HepG2 (cell line): Measurements from ENCODE around the gene QRICH2. TPM values are rescaled to one million over a fixed set of nuclear protein-coding genes. Genes with fewer than 3 reads are reported as not detected.
A peak's percentile ranks its signal among the peaks of the same experiment; 100 is the strongest.

Experiments used
- BRD4 ChIP-seq: sonication (generic); formaldehyde crosslinking; IDR thresholded peaks from 2 replicates; pipeline ENCODE4 v1.4.0; 2020; ENCODE audit warnings: missing genetic modification reagents
- CC2D1A ChIP-seq: sonication (generic); formaldehyde crosslinking; IDR thresholded peaks from 2 replicates; pipeline ENCODE4 v1.8.1; 2023; ENCODE audit warnings: mild to moderate bottlenecking, missing genetic modification reagents
- EEA1 ChIP-seq: sonication (generic); formaldehyde crosslinking; IDR thresholded peaks from 2 replicates; pipeline ENCODE4 v1.5.1; 2020; ENCODE audit warnings: mild to moderate bottlenecking, missing genetic modification reagents, borderline replicate concordance
- PHF8 ChIP-seq: sonication (generic); formaldehyde crosslinking; IDR thresholded peaks from 2 replicates; pipeline ENCODE4 v1.5.0; 2020; ENCODE audit warnings: missing genetic modification reagents
- ZBTB8A ChIP-seq: sonication (generic); formaldehyde crosslinking; IDR thresholded peaks from 2 replicates; pipeline ENCODE4 v1.4.0; 2020; ENCODE audit warnings: mild to moderate bottlenecking, low read depth, missing genetic modification reagents, borderline replicate concordance
- ZNF224 ChIP-seq: sonication (generic); formaldehyde crosslinking; IDR thresholded peaks from 2 replicates; pipeline ENCODE4 v1.5.0; 2020; ENCODE audit warnings: mild to moderate bottlenecking, missing genetic modification reagents
- ZNF543 ChIP-seq: sonication (generic); formaldehyde crosslinking; IDR thresholded peaks from 2 replicates; pipeline ENCODE4 v1.4.0; 2020; ENCODE audit warnings: mild to moderate bottlenecking, missing genetic modification reagents
- polyA plus RNA-seq, 8 experiments: library from polyadenylated mRNA; depleted of rRNA in 3 of 8; stranded (reverse) in 7 of 8; unstranded in 1 of 8; fragments of >200 nt; fragmentation: Illumina TruSeq in 4 of 8; extraction: Trizol in 4 of 8; gene quantifications; 2 replicates each; pipeline versions ENCODE4 v1.2.1 to v1.2.3, GENCODE V29; 2011 to 2016; ENCODE audit warnings: low read depth in 4 of 8, missing spikeins in 1 of 8, mixed read lengths in 1 of 8; ENCODE audit not compliant: insufficient read depth in 1 of 8
- total RNA-seq, 5 experiments: library from RNA; depleted of rRNA; stranded (reverse); fragments of >200 nt; fragmentation: Illumina TruSeq; extraction: Trizol; gene quantifications; 2 replicates each; pipeline ENCODE4 v1.2.3, GENCODE V29; 2016; ENCODE audit warnings: low read depth in 1 of 5
- TF ChIP-seq, protein P1 (sequence below): sonication (generic); formaldehyde crosslinking; IDR thresholded peaks from 2 replicates; pipeline ENCODE4 v1.5.1; 2020; ENCODE audit warnings: mild to moderate bottlenecking, missing genetic modification reagents, moderate library complexity
- TF ChIP-seq, protein P2 (sequence below): sonication (generic); formaldehyde crosslinking; IDR thresholded peaks from one replicate; pipeline ENCODE4 v1.5.1; 2020; ENCODE audit warnings: mild to moderate bottlenecking, missing genetic modification reagents; ENCODE audit errors: not compliant biosample characterization
- TF ChIP-seq, protein P3 (sequence below): sonication (generic); formaldehyde crosslinking; IDR thresholded peaks from 2 replicates; pipeline ENCODE4 v1.9.0; 2021; ENCODE audit warnings: mild to moderate bottlenecking, missing genetic modification reagents

QRICH2 gene
- total and polyA plus RNA-seq, 2 of the 13 experiments (the other 11 are each of a cell fraction or from before 2014, with no cell fraction given) = 3.7 to 5.7 TPM

DNA sequence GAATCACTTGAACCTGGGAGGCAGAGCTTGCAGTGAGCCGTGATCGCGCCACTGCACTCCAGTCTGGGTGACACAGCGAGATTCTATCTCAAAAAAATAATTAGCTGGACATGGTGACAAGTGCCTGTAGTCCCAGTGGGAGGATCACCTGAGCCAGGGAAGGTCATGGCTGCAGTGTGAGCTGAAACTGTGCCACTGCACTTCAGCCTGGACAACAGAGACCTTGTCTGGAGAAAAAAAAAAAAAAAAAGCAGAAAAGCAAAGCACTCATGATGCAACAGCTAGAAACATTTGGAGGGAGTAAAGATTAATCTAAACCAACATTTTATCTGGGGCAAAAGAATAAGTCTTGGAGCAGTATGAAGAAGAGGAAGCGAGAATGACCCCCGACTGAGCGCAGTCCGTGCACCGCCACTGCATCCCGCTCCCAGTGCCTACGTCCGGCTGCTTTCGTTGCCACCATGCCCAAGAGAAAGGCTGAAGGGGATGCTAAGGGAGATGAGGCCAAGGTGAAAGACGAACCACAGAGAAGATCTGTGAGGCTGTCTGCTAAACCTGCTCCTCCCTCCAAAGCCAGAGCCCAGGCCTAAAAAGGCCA, 37.4 kb upstream of the QRICH2 start (continued):
- TF ChIP-seq, protein P1, sequence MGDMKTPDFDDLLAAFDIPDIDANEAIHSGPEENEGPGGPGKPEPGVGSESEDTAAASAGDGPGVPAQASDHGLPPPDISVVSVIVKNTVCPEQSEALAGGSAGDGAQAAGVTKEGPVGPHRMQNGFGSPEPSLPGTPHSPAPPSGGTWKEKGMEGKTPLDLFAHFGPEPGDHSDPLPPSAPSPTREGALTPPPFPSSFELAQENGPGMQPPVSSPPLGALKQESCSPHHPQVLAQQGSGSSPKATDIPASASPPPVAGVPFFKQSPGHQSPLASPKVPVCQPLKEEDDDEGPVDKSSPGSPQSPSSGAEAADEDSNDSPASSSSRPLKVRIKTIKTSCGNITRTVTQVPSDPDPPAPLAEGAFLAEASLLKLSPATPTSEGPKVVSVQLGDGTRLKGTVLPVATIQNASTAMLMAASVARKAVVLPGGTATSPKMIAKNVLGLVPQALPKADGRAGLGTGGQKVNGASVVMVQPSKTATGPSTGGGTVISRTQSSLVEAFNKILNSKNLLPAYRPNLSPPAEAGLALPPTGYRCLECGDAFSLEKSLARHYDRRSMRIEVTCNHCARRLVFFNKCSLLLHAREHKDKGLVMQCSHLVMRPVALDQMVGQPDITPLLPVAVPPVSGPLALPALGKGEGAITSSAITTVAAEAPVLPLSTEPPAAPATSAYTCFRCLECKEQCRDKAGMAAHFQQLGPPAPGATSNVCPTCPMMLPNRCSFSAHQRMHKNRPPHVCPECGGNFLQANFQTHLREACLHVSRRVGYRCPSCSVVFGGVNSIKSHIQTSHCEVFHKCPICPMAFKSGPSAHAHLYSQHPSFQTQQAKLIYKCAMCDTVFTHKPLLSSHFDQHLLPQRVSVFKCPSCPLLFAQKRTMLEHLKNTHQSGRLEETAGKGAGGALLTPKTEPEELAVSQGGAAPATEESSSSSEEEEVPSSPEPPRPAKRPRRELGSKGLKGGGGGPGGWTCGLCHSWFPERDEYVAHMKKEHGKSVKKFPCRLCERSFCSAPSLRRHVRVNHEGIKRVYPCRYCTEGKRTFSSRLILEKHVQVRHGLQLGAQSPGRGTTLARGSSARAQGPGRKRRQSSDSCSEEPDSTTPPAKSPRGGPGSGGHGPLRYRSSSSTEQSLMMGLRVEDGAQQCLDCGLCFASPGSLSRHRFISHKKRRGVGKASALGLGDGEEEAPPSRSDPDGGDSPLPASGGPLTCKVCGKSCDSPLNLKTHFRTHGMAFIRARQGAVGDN = peak; percentile 65
- TF ChIP-seq, protein P2, sequence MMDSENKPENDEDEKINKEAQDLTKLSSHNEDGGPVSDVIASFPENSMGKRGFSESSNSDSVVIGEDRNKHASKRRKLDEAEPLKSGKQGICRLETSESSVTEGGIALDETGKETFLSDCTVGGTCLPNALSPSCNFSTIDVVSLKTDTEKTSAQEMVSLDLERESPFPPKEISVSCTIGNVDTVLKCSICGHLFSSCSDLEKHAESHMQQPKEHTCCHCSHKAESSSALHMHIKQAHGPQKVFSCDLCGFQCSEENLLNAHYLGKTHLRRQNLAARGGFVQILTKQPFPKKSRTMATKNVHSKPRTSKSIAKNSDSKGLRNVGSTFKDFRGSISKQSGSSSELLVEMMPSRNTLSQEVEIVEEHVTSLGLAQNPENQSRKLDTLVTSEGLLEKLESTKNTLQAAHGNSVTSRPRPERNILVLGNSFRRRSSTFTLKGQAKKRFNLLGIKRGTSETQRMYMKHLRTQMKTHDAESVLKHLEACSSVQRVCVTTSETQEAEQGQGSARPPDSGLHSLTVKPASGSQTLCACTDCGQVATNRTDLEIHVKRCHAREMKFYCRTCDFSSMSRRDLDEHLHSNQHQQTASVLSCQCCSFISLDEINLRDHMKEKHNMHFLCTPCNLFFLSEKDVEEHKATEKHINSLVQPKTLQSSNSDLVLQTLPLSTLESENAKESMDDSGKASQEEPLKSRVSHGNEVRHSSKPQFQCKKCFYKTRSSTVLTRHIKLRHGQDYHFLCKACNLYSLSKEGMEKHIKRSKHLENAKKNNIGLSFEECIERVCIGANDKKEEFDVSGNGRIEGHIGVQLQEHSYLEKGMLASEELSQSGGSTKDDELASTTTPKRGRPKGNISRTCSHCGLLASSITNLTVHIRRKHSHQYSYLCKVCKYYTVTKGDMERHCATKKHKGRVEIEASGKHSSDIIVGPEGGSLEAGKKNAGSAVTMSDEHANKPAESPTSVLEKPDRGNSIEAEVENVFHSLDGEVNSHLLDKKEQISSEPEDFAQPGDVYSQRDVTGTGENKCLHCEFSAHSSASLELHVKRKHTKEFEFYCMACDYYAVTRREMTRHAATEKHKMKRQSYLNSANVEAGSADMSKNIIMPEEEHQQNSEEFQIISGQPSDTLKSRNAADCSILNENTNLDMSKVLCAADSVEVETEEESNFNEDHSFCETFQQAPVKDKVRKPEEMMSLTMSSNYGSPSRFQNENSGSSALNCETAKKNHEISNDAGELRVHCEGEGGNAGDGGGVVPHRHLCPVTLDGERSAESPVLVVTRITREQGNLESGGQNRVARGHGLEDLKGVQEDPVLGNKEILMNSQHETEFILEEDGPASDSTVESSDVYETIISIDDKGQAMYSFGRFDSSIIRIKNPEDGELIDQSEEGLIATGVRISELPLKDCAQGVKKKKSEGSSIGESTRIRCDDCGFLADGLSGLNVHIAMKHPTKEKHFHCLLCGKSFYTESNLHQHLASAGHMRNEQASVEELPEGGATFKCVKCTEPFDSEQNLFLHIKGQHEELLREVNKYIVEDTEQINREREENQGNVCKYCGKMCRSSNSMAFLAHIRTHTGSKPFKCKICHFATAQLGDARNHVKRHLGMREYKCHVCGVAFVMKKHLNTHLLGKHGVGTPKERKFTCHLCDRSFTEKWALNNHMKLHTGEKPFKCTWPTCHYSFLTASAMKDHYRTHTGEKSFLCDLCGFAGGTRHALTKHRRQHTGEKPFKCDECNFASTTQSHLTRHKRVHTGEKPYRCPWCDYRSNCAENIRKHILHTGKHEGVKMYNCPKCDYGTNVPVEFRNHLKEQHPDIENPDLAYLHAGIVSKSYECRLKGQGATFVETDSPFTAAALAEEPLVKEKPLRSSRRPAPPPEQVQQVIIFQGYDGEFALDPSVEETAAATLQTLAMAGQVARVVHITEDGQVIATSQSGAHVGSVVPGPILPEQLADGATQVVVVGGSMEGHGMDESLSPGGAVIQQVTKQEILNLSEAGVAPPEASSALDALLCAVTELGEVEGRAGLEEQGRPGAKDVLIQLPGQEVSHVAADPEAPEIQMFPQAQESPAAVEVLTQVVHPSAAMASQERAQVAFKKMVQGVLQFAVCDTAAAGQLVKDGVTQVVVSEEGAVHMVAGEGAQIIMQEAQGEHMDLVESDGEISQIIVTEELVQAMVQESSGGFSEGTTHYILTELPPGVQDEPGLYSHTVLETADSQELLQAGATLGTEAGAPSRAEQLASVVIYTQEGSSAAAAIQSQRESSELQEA (CRISPR knock-in tag) = no peak
- TF ChIP-seq ZBTB8A (CRISPR knock-in tag) (no peak), BRD4 (CRISPR knock-in tag) (no peak), CC2D1A (CRISPR knock-in tag) (no peak), ZNF224 (no peak), PHF8 (no peak), EEA1 (CRISPR knock-in tag) (no peak), ZNF543 (CRISPR knock-in tag) (no peak; the same call in 1 of the 2 replicates)
- TF ChIP-seq, protein P3, sequence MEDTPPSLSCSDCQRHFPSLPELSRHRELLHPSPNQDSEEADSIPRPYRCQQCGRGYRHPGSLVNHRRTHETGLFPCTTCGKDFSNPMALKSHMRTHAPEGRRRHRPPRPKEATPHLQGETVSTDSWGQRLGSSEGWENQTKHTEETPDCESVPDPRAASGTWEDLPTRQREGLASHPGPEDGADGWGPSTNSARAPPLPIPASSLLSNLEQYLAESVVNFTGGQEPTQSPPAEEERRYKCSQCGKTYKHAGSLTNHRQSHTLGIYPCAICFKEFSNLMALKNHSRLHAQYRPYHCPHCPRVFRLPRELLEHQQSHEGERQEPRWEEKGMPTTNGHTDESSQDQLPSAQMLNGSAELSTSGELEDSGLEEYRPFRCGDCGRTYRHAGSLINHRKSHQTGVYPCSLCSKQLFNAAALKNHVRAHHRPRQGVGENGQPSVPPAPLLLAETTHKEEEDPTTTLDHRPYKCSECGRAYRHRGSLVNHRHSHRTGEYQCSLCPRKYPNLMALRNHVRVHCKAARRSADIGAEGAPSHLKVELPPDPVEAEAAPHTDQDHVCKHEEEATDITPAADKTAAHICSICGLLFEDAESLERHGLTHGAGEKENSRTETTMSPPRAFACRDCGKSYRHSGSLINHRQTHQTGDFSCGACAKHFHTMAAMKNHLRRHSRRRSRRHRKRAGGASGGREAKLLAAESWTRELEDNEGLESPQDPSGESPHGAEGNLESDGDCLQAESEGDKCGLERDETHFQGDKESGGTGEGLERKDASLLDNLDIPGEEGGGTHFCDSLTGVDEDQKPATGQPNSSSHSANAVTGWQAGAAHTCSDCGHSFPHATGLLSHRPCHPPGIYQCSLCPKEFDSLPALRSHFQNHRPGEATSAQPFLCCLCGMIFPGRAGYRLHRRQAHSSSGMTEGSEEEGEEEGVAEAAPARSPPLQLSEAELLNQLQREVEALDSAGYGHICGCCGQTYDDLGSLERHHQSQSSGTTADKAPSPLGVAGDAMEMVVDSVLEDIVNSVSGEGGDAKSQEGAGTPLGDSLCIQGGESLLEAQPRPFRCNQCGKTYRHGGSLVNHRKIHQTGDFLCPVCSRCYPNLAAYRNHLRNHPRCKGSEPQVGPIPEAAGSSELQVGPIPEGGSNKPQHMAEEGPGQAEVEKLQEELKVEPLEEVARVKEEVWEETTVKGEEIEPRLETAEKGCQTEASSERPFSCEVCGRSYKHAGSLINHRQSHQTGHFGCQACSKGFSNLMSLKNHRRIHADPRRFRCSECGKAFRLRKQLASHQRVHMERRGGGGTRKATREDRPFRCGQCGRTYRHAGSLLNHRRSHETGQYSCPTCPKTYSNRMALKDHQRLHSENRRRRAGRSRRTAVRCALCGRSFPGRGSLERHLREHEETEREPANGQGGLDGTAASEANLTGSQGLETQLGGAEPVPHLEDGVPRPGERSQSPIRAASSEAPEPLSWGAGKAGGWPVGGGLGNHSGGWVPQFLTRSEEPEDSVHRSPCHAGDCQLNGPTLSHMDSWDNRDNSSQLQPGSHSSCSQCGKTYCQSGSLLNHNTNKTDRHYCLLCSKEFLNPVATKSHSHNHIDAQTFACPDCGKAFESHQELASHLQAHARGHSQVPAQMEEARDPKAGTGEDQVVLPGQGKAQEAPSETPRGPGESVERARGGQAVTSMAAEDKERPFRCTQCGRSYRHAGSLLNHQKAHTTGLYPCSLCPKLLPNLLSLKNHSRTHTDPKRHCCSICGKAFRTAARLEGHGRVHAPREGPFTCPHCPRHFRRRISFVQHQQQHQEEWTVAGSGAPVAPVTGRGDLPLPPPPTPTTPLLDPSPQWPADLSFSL (CRISPR knock-in tag) = no peak
